ENCODE results near the gene PLA2G4D.

Gene PLA2G4D

DNA sequence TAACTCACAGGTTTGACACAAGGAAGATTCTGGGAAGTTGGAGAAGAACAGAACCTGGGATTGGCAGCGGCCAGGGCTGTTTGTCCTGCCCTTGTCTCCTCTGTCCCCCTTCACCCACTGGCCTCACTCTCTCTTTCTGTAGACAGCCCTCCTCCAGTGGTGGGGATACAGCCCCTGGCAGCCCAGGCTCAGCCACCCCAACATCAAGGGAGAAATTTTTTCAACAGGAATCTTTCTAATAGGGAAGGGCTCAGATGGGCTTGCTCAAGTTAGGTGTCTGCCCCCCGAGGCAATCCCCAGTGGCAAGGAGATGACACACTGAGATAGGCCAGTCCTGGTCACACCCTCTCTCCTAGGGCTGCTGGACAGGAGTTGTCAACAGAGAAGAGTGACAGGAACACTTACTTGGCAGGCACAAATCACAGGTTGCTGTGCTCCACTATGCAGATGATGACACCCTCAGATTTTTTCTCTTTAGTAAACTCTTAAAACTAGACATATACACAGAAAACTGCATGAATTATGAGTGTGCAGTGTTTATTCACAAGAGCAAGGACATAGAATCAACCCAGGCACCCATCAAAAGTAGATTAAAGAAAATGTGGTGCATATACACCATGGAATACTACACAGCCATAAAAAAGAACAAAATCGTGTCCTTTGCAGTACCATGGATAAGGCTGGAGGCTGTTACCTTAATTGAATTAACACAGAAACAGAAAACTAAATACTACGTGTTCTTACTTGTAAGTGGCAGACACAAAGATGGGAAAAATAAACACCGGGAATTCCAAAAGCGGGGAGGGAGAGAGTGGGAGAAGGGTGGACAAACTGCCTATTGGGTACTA is 36.3 kb downstream of the PLA2G4D start:
- FAIRE-seq (no peak), DNase-seq (ENCODE audit: insufficient read length, low spot score) (no peak)

GRCh38 chr15:42056934-42057798 is 37.2 kb downstream of the PLA2G4D start:
- FAIRE-seq (peak; percentile 90), DNase-seq (ENCODE audit: insufficient read length, low spot score) (peak; percentile 82)

DNA sequence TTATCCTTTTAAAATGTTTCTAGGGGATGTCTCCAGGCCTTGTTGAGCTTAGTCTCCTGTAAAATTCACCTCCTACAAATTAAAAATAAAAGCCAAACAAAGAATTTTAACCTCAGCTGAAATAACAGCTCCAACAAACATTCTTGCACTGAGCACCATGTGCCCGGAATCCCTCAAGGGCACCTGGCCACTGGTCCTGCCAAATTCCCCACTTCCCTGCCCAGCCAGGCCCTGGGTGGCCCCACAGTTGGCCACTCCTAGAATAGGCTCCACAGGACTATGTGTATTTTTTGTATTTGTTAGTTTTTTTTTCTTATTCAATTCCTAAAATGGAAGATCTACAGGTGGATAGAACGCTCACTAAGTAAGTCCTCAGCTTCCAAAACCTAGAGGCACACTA is 40.4 kb downstream of the PLA2G4D start:
- DNase-seq (ENCODE audit: insufficient read length, low spot score) (no peak), FAIRE-seq (no peak)

GRCh38 chr15:42053010-42053409 is 41.4 kb downstream of the PLA2G4D start:
- FAIRE-seq (no peak), DNase-seq (ENCODE audit: insufficient read length, low spot score) (no peak)

DNA sequence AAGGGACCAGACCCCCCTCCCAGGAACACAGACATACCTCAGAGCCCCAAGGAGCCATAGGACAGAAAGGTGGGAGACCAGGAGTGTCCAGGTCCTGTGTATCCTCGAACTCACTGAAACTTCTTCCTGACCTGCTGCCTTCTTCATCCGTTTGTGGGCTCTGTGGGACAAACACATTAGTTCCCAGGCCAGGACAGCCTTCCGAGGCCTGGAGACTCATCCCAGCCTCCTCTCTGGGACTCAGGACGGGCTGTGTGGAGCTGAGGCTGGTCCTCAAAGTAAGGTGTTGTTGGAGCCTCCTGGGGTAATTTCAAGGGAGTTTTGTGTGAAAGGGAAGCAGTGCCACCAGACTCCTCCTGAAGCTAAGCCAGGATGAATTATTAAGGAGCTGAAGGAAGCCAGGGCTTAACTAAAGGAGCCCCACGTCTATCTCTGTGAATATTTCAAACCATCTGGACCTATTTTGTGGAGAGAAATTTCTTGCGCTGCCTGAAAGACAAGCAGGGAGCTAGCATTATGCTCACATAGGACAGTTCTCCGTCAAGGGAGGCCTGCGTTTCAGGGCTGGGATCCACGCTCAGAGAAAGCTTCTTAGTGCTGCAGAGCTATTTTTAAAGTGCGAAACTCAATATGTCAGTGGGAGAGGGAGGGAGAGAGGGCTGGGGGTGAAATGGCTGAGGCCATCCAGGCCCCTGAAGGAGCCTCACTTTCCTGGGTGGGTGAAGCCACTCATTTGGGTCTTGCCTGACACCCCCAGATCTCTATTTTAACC is 43.7 kb downstream of the PLA2G4D start:
- FAIRE-seq = no peak

GRCh38 chr15:42048821-42049200 is 45.6 kb downstream of the PLA2G4D start:
- DNase-seq (ENCODE audit: insufficient read length, low spot score) = no peak
- FAIRE-seq = no peak

More for the DNA sequence above, 43.7 kb downstream of the PLA2G4D start:
- no peak for DNase-seq (ENCODE audit: insufficient read length, low spot score)

- FAIRE-seq (no peak), DNase-seq (ENCODE audit: insufficient read length, low spot score) (no peak)
Observed at GRCh38 chr15:42048080-42048820, 46.1 kb downstream of the PLA2G4D start.

DNA sequence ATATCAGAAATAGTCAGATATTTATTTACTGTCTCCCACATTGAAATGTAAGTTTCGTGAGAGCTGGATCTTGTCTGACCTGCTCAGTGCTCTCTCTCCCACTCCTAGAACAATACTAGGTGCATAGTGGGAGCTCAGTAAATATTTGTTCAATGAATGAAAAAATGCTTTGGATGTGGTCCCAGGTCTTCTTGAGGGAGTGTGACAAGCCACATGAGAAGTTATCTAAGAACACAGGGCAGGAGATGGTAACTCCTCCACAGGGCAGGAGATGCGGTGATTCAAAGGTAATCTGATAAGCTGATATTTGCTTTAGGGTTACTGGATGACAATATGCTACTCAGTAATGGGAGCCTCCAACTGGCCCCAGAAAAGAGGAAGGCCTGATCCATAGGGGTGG is 47.8 kb downstream of the PLA2G4D start:
- DNase-seq (ENCODE audit: insufficient read length, low spot score) = no peak
- FAIRE-seq = no peak

DNA sequence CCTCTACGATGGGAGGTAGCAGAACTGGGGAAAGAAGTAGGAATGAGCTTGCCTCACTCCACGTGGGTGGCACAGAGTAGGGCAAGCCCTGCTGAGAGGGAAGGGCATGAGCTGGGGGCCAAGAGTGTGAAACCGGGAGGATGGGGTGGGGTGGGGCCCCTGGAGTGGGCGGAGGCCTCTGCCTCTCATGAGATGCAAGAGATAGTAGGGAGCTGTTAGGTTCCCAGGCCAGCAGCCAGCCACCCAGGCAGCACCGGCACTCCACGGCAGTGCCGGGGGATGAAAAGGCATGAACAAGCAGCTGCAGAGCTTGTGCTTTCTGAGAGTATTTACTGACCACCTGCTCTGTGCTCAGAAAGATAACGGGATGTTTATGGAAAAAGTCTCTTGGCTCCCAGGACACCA is 49.1 kb downstream of the PLA2G4D start:
- FAIRE-seq (no peak), DNase-seq (ENCODE audit: insufficient read length, low spot score) (no peak)

GRCh38 chr15:42042602-42043400 is 51.6 kb downstream of the PLA2G4D start:
- no peak for FAIRE-seq
- DNase-seq (ENCODE audit: insufficient read length, low spot score) = no peak

DNA sequence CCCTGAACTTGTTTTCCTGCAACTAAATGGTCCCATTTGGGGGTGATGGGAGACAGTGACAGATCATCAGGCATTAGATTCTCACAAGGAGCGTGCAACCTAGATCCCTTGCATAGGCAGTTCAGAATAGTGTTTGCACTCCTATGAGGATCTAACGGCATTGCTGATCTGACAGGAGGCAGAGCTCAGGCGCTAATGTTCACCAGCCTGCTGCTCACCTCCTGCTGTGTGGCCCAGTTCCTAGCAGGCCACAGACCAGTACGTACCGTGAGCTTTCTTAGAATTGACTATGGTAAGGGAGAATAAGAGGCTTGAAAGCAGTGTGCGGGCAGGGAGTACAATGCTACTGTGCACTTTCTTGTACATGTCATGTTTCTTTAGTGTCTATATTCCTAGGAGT is 56.0 kb downstream of the PLA2G4D start:
- no peak for FAIRE-seq
- DNase-seq (ENCODE audit: insufficient read length, low spot score) = no peak

DNA sequence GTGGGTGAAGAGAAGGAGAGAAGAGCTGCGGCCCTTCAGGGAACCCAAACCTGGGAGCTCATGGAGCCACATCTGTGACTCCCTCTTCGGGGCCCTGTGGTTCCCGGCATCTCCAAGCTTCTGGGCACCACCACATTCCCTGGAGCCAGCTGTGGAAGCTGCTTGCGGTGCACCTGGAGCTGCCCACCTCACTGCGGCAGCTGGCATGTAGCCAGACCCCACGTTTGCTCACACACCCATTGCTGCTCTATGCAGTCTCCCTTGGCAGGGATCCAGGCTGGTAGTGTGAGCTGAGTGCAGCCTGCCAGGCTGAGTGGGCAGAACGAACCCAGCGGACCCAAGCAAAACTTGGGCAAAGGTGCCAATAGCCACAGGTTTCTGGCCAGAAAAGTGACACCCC is 56.7 kb downstream of the PLA2G4D start:
- DNase-seq (ENCODE audit: insufficient read length, low spot score) (no peak), FAIRE-seq (no peak)

- FAIRE-seq = no peak
- no peak for DNase-seq (ENCODE audit: insufficient read length, low spot score)
Observed at GRCh38 chr15:42036966-42037365, 57.4 kb downstream of the PLA2G4D start.

DNA sequence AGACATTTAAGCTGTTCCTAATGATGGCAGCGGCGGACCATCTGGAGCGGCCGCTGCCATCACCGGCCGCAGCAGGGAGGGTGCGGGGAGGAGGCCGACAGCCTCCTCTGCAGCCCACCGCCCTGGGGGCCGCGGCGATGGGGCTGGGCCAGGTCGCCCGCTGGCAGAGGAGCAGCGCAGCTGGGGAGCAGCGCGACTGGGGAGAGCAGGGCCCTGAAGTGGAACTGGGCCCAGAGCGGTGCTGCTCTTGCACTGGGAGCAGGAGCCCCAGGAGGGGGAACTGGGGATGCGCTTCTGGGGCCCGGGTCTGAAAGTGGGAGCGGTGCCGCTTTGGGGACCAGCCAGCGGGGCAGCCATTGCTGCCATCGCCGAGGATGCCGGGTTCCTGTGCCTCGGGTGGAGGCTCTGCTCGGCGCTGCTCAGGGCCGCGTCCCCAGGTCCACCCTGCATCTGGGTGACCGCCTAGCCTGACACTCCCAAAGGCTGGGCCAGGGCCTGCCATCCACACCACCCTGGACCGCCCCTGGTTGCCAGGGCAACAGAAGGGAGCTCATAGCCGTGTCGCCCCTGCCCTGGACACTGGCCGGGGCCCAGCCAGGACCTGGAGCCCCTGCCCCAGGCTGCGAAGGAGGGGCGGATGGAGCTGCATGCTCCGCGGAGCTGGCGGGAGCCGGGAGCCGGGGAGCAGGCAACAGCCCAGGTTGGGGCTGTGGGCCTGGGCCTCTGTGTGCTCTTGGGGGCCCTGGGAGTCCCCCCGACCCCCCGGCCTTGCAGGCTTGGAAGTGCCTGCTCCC is 58.1 kb downstream of the PLA2G4D start:
- FAIRE-seq = no peak

DNA sequence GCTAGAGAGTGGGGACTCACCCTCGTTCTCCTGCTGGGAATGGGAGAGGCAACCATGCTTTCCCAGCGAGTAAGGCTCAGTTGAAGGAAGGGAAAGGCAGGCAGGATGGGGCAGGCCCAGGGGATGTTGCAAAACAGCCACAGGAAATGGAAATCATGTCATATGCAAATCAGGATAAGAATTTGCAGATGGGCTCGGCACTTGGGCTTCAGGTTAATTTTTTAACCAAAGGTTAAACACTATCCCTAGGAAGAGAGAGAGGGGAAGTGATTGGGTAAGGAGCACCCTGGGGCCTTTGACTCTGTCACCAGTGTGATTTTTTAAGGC is 59.0 kb downstream of the PLA2G4D start:
- FAIRE-seq (no peak), DNase-seq (ENCODE audit: insufficient read length, low spot score) (peak; percentile 44)

More for the DNA sequence above, 58.1 kb downstream of the PLA2G4D start:
- DNase-seq (ENCODE audit: insufficient read length, low spot score) = no peak

DNA sequence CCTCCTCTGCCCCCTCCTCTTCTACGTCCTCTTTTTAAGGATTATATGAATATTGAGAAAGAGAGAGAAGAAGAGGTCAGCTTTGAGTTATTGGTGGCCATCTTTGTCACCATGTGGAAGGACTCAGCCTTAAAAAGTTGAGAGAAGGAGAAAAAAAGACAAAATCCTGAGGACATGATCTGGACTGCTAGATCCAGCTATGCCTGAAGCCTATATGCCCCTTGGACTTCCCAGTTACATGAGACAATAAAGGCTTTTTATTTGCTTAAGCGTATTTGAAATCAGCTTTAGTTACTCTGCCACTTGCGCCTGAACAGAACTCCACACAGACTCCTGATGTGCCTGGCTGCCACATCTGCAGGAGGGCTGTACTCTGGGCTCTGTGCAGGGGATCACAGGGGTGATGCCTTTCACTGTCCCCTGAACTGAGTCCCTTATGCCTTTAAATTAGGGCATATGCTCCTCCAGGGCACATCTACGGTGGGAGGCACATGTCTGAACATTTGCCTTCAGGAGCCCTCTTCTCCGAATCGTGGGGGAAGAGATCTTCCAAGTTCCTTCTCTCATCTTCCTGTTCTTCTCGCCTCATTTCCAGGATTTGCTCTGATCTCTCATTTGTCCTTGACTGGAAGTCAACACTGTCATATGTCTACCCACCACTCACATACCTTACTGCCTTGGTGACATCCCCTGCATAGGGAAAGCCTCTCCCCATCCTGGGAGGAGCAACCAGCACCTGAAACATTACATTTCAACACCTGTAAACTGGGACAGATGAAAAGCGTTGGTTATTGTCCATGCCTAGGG is 59.5 kb downstream of the PLA2G4D start:
- DNase-seq (ENCODE audit: insufficient read length, low spot score) = no peak
- FAIRE-seq = no peak

DNA sequence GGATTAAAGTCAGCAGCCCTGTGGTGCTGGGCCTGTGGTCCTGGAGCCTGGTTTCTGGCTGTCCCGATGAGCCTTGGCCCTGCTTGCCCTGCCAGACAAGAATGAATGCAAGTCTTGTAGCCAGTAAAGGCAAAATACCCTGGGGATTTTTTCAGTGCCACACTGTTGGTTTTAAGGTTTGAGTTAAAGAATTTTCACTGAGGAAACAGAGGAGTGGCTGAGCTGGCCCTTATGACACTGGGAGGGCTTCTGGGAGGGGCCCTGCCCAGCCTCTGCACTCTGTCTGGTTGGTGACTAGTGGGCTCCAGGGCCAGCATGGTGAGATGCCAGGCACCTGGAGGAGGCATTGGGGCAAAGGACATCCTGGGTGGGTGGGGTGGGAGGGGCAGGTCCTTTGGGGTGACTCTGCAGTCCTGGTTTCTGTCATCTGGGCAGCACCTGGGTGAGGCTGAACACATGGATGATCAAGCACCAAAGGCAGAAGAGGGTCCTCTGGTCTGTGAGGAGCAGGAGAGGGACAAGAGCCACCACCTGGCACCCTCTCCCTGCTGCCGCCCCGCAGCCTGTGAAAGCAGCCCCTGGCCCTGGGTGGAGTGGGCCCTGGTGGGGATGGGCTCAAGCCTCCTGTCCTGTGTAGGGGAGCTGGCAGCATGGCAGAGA is 61.0 kb downstream of the PLA2G4D start:
- FAIRE-seq (no peak), DNase-seq (ENCODE audit: insufficient read length, low spot score) (no peak)
